Amygdala (tissue), 56 donors: Measurements from ENCODE around the gene TSPOAP1.

Experiments
- DNase-seq, 56 donors: peaks; one replicate each; lab custom pipeline; 2025; lab: John Stamatoyannopoulos, UW

Gene TSPOAP1

GRCh38 chr17:58331815-58332777, 3.5 kb upstream of the TSPOAP1 start:
- peak in 18 of 56 donors; percentile 9 to 50 (median 35) for DNase-seq

- DNase-seq: peak in 3 of 56 donors; percentile 5 to 14 (median 9)
Observed at GRCh38 chr17:58330997-58331814, 2.6 kb upstream of the TSPOAP1 start.

GRCh38 chr17:58330538-58330996, 2.0 kb upstream of the TSPOAP1 start:
- no peak for DNase-seq

DNA sequence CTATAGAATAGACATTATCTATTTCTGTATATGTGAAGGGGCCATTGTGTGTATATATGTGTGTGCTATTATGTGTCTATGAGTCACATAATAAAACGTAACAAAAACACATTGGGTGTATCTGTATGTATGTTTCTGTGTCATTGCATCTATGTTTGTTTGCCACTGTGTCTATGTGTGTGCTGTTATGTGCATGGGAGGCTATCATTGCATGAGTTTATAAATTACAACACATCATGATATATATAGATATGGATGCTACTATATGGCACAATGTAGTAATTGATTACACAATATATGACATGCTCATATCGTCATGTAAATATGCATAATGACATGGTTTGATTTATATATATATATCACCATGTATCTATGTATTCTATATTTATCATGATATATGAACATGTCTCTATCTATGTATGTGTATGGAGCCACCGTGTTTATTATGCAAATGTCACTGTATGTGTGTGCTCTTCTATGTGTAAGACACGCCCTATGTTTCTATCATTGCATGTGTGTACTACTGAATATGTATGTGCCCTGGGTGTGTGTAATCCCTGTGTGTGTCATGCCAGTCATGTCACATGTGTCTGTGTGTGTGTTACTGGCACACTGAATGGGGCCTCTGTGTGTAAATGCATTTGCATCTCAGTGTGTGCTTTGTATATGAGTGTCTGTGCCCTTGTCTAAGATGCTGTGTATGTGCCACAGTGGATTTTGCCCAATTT, 1.4 kb upstream of the TSPOAP1 start:
- no peak for DNase-seq

GRCh38 chr17:58329035-58329809, 627 bp upstream of the TSPOAP1 start:
- peak in 24 of 56 donors; percentile 18 to 55 (median 34) for DNase-seq

- DNase-seq: peak in 1 of 56 donors; percentile 13
Observed at GRCh38 chr17:58327363-58328194, 1.0 kb downstream of the TSPOAP1 start.

- no peak for DNase-seq
Observed at GRCh38 chr17:58326609-58327362, 1.8 kb downstream of the TSPOAP1 start.

- DNase-seq: peak in 6 of 56 donors; percentile 11 to 38 (median 26)
Observed at GRCh38 chr17:58325976-58326468, 2.6 kb downstream of the TSPOAP1 start.

GRCh38 chr17:58325289-58325726, 3.3 kb downstream of the TSPOAP1 start:
- DNase-seq: peak in 13 of 56 donors; percentile 10 to 37 (median 27)

GRCh38 chr17:58324409-58325288, 3.9 kb downstream of the TSPOAP1 start:
- peak in 5 of 56 donors; percentile 16 to 42 (median 33) for DNase-seq

- no peak for DNase-seq
Observed at GRCh38 chr17:58324056-58324408, 4.6 kb downstream of the TSPOAP1 start.

DNA sequence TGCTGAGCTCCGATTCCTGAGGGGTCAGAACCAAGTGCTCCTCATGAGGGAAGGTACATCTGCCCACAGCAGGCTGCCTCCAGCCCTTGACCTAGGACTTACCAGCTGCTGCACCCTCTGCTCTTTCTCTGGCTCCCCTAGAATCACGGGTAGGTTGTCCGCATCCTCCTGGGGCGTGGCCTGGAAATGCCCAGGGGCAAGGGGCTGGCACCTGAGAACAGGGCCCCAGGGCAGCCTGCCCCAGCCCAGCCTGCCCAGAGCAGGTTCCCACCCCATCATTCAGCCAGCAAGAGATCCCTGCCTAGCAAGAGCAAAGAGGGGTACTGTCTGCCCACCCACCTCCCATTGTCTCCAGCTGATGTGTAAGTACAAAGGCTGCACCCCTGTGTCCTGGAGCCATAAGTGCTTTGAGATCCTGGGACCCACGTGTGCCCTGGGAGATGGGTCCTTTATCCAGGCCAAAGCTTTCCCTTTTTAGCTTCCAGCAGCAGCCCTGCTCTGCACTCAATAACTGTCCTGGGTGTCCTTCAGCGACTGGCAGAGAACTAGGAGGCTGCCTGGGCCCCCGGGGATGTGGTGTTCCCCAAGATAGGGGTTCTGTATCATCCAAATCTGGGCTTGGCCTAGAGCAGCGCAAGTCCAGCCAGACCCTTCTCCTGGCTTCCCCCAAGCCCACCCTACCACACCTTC, 5.1 kb downstream of the TSPOAP1 start:
- no peak for DNase-seq

- DNase-seq: no peak
Observed at GRCh38 chr17:58322581-58323185, 5.9 kb downstream of the TSPOAP1 start.

- DNase-seq: no peak
Observed at GRCh38 chr17:58321571-58322525, 6.7 kb downstream of the TSPOAP1 start.
